Fibroblast of lung (primary cell): ENCODE measurements around the gene LPIN1. TPM values are rescaled to one million over a fixed set of nuclear protein-coding genes. Genes with fewer than 3 reads are reported as not detected.

Experiments
- DNase-seq, 2 donors: peaks; one replicate each; pipeline versions ENCODE4 v3.0.0 to v3.0.0-alpha.2; 2010; ENCODE audit warnings: low read depth in 2 of 2
- H2AFZ ChIP-seq: 2 replicates; pipeline ENCODE4 v1.5.1; 2012; ENCODE audit warnings: low read length, control low read depth, inconsistent platforms
- H3K27ac ChIP-seq: 2 replicates; pipeline ENCODE4 v1.5.1; 2011; ENCODE audit warnings: low read length, control low read depth; ENCODE audit not compliant: insufficient read depth
- H3K27me3 ChIP-seq: 2 replicates; pipeline ENCODE4 v1.5.1; 2011; ENCODE audit warnings: mild to moderate bottlenecking, low read length; ENCODE audit not compliant: control insufficient read depth, insufficient read depth
- H3K36me3 ChIP-seq: 2 replicates; pipeline ENCODE4 v1.5.1; 2011; ENCODE audit warnings: low read length; ENCODE audit not compliant: control insufficient read depth, insufficient read depth
- H3K4me1 ChIP-seq: 2 replicates; pipeline ENCODE4 v1.5.1; 2011; ENCODE audit warnings: low read length; ENCODE audit not compliant: control insufficient read depth, insufficient read depth; ENCODE audit errors: extremely low read depth
- H3K4me2 ChIP-seq: 2 replicates; pipeline ENCODE4 v1.5.1; 2011; ENCODE audit warnings: low read length, control low read depth; ENCODE audit not compliant: insufficient read depth; ENCODE audit errors: extremely low read depth
- H3K4me3 ChIP-seq, 4 experiments: fragments of 200-600 bp in 1 of 4; sonication (generic) in 1 of 4; replicated peaks in 1 of 4; 2 replicates each; pipeline ENCODE4 v1.5.1; 2011 to 2016; ENCODE audit warnings: low read length in 4 of 4, low read depth in 3 of 4, mild to moderate bottlenecking in 3 of 4, control low read depth in 2 of 4, inconsistent platforms in 1 of 4, mixed read lengths in 1 of 4; ENCODE audit not compliant: insufficient read depth in 1 of 4; ENCODE audit errors: control extremely low read depth in 1 of 4
- H3K79me2 ChIP-seq: 2 replicates; pipeline ENCODE4 v1.5.1; 2012; ENCODE audit warnings: mild to moderate bottlenecking, low read length, inconsistent platforms; ENCODE audit not compliant: control insufficient read depth, insufficient read depth
- H3K9ac ChIP-seq: 2 replicates; pipeline ENCODE4 v1.5.1; 2011; ENCODE audit warnings: mild to moderate bottlenecking, low read length, control low read depth; ENCODE audit not compliant: insufficient read depth
- H3K9me3 ChIP-seq: 2 replicates; pipeline ENCODE4 v1.5.1; 2012; ENCODE audit warnings: low read depth, low read length; ENCODE audit not compliant: control insufficient read depth, insufficient read depth
- H4K20me1 ChIP-seq: 2 replicates; pipeline ENCODE4 v1.5.1; 2011; ENCODE audit warnings: low read length; ENCODE audit not compliant: control insufficient read depth, insufficient read depth; ENCODE audit errors: extremely low read depth
- EZH2 ChIP-seq: IDR thresholded peaks from 2 replicates; pipeline ENCODE4 v1.5.1; 2012; ENCODE audit warnings: low read length, control low read depth, mild to moderate bottlenecking; ENCODE audit errors: missing control alignments
- polyA plus RNA-seq, 2 donors: library from polyadenylated mRNA; depleted of rRNA in 1 of 2; stranded (reverse) in 1 of 2; unstranded in 1 of 2; fragments of >200 nt; gene quantifications; 2 replicates each; pipeline ENCODE4 v1.2.1, GENCODE V29; 2011 to 2012; ENCODE audit warnings: missing spikeins in 1 of 2
- total RNA-seq: library from RNA; depleted of rRNA; stranded (reverse); fragments of >200 nt; gene quantifications from 2 replicates; pipeline ENCODE4 v1.2.1, GENCODE V29; 2014
- TF ChIP-seq, protein P1 (sequence below), 2 donors: IDR thresholded peaks in 1 of 2; conservative IDR thresholded peaks in 1 of 2; 1 replicate in 1 of 2; 2 replicates in 1 of 2; pipeline ENCODE4 v1.5.1; 2011 to 2012; ENCODE audit warnings: low read length in 2 of 2, control low read depth in 1 of 2, inconsistent platforms in 1 of 2, low read depth in 1 of 2, mild to moderate bottlenecking in 1 of 2

LPIN1 gene
- total and polyA plus RNA-seq, 2 donors (not counting 1 experiment from before 2014, with no cell fraction given): 87.8 to 205 TPM

DNA sequence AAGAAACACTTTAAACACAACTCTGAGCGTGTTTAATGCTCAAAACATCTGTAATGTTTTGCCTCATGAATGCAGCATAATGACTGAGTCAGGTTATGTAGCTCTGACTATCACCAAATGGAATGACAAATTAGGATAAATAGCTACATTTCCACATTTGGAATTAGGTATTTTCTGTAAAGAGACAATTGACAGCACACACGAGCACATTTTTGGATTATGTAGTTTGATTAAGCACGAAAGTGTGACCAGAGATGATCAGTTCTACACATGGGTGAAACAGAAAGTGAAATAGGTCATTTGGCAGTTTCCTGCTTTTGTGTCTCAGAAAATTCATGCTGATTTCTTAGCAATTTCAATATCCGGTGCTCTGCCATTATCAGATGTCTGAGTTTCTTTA is 29.0 kb downstream of the LPIN1 start:
- no peak overlapping the region for H3K9ac ChIP-seq
- no peaks in the 10 kb centered on the region for H4K20me1 ChIP-seq
- no peaks in the 10 kb centered on the region for H3K9me3 ChIP-seq
- H2AFZ ChIP-seq: no peak overlapping the region
- peak overlapping the region in 1 of 4 experiments; percentile 36 for H3K4me3 ChIP-seq
- DNase-seq: peak; percentile 19 to 51
- no peak overlapping the region for H3K27ac ChIP-seq
- H3K79me2 ChIP-seq: peaks cover 10% of the 10 kb centered on the region
- peak overlapping the region; percentile 47 for H3K4me2 ChIP-seq
- H3K4me1 ChIP-seq: peaks cover 5% of the 10 kb centered on the region
- no peaks in the 10 kb centered on the region for H3K27me3 ChIP-seq
- H3K36me3 ChIP-seq: peaks cover 26% of the 10 kb centered on the region
- no peak for TF ChIP-seq EZH2
- TF ChIP-seq, protein P1, sequence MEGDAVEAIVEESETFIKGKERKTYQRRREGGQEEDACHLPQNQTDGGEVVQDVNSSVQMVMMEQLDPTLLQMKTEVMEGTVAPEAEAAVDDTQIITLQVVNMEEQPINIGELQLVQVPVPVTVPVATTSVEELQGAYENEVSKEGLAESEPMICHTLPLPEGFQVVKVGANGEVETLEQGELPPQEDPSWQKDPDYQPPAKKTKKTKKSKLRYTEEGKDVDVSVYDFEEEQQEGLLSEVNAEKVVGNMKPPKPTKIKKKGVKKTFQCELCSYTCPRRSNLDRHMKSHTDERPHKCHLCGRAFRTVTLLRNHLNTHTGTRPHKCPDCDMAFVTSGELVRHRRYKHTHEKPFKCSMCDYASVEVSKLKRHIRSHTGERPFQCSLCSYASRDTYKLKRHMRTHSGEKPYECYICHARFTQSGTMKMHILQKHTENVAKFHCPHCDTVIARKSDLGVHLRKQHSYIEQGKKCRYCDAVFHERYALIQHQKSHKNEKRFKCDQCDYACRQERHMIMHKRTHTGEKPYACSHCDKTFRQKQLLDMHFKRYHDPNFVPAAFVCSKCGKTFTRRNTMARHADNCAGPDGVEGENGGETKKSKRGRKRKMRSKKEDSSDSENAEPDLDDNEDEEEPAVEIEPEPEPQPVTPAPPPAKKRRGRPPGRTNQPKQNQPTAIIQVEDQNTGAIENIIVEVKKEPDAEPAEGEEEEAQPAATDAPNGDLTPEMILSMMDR (conservative IDR thresholded peaks at IDR 0.05 in 1 of 2, IDR thresholded peaks at IDR 0.05 in 1 of 2; ENCODE audit: low read depth in 1 of 2, low read length in 2 of 2): no peak

DNA sequence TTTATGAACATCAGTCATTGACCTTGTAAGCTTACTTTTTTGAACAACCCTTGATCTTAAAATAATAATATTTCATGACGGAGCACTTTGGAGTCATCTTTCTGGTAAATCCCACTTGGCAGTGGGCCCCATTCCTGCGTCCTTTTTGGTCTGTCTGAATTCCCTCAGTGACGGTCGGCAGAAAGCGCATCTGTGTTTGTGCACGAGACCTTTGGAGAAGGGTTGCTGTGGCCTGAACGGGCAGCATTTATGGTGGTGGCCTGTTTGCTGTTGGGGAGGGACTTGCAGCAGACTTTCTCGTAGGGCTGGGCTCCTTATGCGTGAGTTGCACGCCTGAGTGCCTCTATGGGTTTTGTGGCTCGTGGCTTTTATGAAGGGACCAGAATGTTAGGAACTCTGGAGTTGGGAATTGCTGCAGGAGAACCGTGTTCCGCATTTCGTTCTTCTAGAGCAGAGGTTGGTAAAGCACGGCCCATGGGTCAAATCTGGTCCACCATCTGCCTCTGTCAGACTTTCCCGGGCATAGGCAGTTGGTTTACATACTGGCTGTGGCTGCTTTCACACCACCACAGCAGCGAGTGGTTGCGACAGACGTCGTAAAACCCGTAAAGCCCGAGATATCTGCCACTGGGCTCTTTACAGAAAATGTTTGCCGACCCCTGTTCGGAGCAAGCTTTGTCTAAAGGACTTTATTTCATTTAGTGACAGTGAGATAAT is 30.8 kb downstream of the LPIN1 start:
- H3K9ac ChIP-seq: no peak overlapping the region
- DNase-seq: no peak
- no peak for TF ChIP-seq EZH2
- TF ChIP-seq, protein P1 (conservative IDR thresholded peaks at IDR 0.05 in 1 of 2, IDR thresholded peaks at IDR 0.05 in 1 of 2; ENCODE audit: low read depth in 1 of 2, low read length in 2 of 2): no peak
- no peaks in the 10 kb centered on the region for H3K9me3 ChIP-seq
- no peak overlapping the region for H3K4me3 ChIP-seq
- no peaks in the 10 kb centered on the region for H3K27me3 ChIP-seq
- H4K20me1 ChIP-seq: no peaks in the 10 kb centered on the region
- peaks cover 10% of the 10 kb centered on the region for H3K79me2 ChIP-seq
- H3K36me3 ChIP-seq: peaks cover 25% of the 10 kb centered on the region
- H3K4me2 ChIP-seq: no peak overlapping the region
- peaks cover 5% of the 10 kb centered on the region for H3K4me1 ChIP-seq
- H3K27ac ChIP-seq: no peak overlapping the region
- H2AFZ ChIP-seq: no peak overlapping the region

DNA sequence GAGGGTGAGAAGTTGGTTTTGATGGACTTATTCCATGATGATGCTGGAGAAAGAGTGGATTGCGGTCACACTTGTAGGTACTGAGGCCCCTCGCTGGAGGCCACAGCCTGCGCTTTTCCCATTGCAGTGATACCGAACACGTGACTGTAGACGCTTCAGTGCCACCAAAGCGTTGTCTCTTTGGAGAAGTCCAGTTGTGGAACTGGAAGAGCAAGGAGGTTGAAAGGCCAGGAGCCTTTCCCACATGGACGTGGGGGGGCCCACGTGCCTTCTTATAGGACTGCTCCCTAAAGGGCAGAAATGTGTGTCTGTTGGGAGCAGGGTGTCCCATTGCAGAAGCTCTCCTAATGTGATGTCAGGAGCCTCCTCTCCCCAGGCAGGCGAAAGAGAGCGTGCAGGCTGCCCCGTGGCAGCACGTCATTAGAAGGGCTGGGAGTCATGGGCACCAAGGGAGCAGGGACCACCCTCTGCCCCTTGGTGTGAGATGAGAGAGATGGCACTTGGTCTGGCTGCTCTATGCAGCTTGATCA is 31.5 kb downstream of the LPIN1 start:
- H4K20me1 ChIP-seq: no peaks in the 10 kb centered on the region
- no peak overlapping the region for H3K9ac ChIP-seq
- peaks cover 26% of the 10 kb centered on the region for H3K36me3 ChIP-seq
- H3K27ac ChIP-seq: no peak overlapping the region
- H3K4me3 ChIP-seq: no peak overlapping the region
- peaks cover 10% of the 10 kb centered on the region for H3K79me2 ChIP-seq
- H3K4me1 ChIP-seq: peaks cover 5% of the 10 kb centered on the region
- no peaks in the 10 kb centered on the region for H3K27me3 ChIP-seq
- H2AFZ ChIP-seq: no peak overlapping the region
- TF ChIP-seq, protein P1 (conservative IDR thresholded peaks at IDR 0.05 in 1 of 2, IDR thresholded peaks at IDR 0.05 in 1 of 2; ENCODE audit: low read depth in 1 of 2, low read length in 2 of 2): no peak
- TF ChIP-seq EZH2: no peak
- H3K9me3 ChIP-seq: no peaks in the 10 kb centered on the region
- no peak overlapping the region for H3K4me2 ChIP-seq
- DNase-seq: no peak
